Prostate gland (tissue), 2 donors: Measurements from ENCODE around the gene PRPF8. TPM values are rescaled to one million over a fixed set of nuclear protein-coding genes. Genes with fewer than 3 reads are reported as not detected.
"Not testable (repeated sequence)": the region's sequence is repeated elsewhere in the genome, so short reads cannot be mapped to it uniquely, and the experiment has no call there.

ENCODE experiments used
- DNase-seq: peaks from one replicate; pipeline ENCODE4 v3.0.0-alpha.2; 2019; ENCODE audit warnings: low spot score
- H3K27ac ChIP-seq, 2 donors: fragments of 200-600 bp; sonication (generic); 2 replicates each; pipeline ENCODE4 v1.5.1; 2017 to 2019
- H3K27me3 ChIP-seq: fragments of 200-600 bp; sonication (generic); replicated peaks from 2 replicates; pipeline ENCODE4 v1.5.1; 2019; ENCODE audit not compliant: insufficient read depth
- H3K36me3 ChIP-seq, 2 donors: fragments of 200-600 bp; sonication (generic); 1 replicate in 1 of 2; 2 replicates in 1 of 2; pipeline versions ENCODE4 v1.5.1 to v1.8.1; 2017 to 2019
- H3K4me1 ChIP-seq: fragments of 200-600 bp; sonication (generic); replicated peaks from 2 replicates; pipeline ENCODE4 v1.5.1; 2019
- H3K4me3 ChIP-seq, 2 donors: fragments of 200-600 bp; sonication (generic); 2 replicates each; pipeline ENCODE4 v1.5.1; 2017 to 2019
- H3K9me3 ChIP-seq: fragments of 200-600 bp; sonication (generic); 2 replicates; pipeline ENCODE4 v1.5.1; 2017
- POLR2A ChIP-seq: fragments of 450-650 bp; IDR thresholded peaks from one replicate; pipeline ENCODE4 v1.6.1; 2016; ENCODE audit warnings: antibody characterized with exemption, mild to moderate bottlenecking
- POLR2AphosphoS5 ChIP-seq: sonication (generic); formaldehyde crosslinking; IDR thresholded peaks from one replicate; pipeline ENCODE4 v1.6.1; 2017; ENCODE audit warnings: antibody characterized with exemption
- WGBS: methylation state at CpG from one replicate; pipeline ENCODE4 v1.1.5; 2018; 5-methylcytosine and 5-hydroxymethylcytosine counted together
- intact Hi-C: fragments of 100-400 bp; cut with DNase I; formaldehyde crosslinking; loops from one replicate; pipeline ENCODE4 v1.14.2; 2022
- total RNA-seq, 2 donors: library from RNA; depleted of rRNA; stranded (reverse); fragments of >200 nt; gene quantifications; one replicate each; pipeline ENCODE4 v1.1.0, GENCODE V29; 2016
- TF ChIP-seq, protein P1 (sequence below), 4 experiments: fragments of 200-600 bp in 2 of 4; fragments of 450-650 bp in 2 of 4; sonication (generic) in 2 of 4; IDR thresholded peaks; 1 replicate in 3 of 4; 2 replicates in 1 of 4; pipeline ENCODE4 v1.5.1; 2016 to 2019; ENCODE audit warnings: antibody characterized with exemption in 4 of 4, mild to moderate bottlenecking in 2 of 4, moderate library complexity in 2 of 4

Gene PRPF8
- total RNA-seq, 2 donors from 2014 or later = 235 to 321 TPM

DNA sequence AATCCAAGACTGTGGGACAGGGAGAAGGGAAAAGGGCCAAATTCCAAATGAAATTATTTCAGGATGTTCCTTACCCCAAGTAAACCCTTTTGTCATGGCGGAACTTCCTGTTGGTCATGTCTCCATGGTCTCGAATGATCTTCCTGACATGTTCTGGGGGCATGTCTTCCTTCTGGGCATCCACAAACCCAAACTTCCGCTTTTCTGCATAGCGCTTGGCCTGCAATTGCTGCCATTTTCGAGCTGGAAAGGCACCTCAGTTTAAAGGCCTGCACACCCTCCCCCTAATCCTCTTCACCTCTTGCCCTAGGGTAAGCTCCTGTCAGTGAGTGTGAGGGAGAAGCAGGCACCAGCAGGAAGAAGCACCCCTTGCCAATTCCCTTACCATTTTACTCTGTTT, 1.2 kb downstream of the PRPF8 start:
- TF ChIP-seq, protein P1, sequence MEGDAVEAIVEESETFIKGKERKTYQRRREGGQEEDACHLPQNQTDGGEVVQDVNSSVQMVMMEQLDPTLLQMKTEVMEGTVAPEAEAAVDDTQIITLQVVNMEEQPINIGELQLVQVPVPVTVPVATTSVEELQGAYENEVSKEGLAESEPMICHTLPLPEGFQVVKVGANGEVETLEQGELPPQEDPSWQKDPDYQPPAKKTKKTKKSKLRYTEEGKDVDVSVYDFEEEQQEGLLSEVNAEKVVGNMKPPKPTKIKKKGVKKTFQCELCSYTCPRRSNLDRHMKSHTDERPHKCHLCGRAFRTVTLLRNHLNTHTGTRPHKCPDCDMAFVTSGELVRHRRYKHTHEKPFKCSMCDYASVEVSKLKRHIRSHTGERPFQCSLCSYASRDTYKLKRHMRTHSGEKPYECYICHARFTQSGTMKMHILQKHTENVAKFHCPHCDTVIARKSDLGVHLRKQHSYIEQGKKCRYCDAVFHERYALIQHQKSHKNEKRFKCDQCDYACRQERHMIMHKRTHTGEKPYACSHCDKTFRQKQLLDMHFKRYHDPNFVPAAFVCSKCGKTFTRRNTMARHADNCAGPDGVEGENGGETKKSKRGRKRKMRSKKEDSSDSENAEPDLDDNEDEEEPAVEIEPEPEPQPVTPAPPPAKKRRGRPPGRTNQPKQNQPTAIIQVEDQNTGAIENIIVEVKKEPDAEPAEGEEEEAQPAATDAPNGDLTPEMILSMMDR (IDR thresholded peaks at IDR 0.05) = no peak
- no peak for TF ChIP-seq POLR2A
- TF ChIP-seq POLR2AphosphoS5 = no peak
- peak overlapping the region; percentile 92 to 97 for H3K27ac ChIP-seq
- no peaks in the 10 kb centered on the region for H3K9me3 ChIP-seq
- H3K4me1 ChIP-seq = peaks cover 6% of the 10 kb centered on the region
- 66% methylated on average over 5 of the region's 5 CpGs for WGBS
- H3K36me3 ChIP-seq = peaks cover 25 to 28% of the 10 kb centered on the region in 2 donors
- H3K27me3 ChIP-seq = no peaks in the 10 kb centered on the region
- H3K4me3 ChIP-seq = peak overlapping the region; percentile 88 to 93
- intact Hi-C loops = no loop called here
- no peak for DNase-seq

DNA sequence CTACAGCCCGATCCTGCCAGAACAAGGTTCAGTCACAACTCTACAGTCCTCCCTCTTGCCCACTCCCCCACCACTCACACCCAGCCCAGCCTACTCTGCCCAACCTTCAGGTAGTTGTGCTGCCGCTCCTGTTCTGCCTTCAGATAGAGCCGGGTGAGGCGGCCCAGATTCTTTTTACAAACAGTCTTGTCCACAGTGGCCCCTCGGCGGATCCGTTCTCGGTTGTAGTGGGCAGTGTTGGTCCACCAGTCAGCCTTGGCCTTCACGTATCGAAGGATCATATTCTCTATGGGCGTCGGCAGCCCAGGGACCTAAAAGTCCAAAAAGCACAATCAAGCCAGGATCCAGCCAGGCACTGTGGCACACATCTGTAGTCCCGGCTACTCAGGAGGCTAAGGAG, 8.3 kb downstream of the PRPF8 start:
- TF ChIP-seq, protein P1 (IDR thresholded peaks at IDR 0.05) = no peak
- TF ChIP-seq POLR2A = no peak
- TF ChIP-seq POLR2AphosphoS5 = no peak
- H3K36me3 ChIP-seq = peaks cover 72 to 78% of the 10 kb centered on the region in 2 donors
- intact Hi-C loops = no loop called here
- H3K4me3 ChIP-seq = no peak overlapping the region
- no peaks in the 10 kb centered on the region for H3K9me3 ChIP-seq
- DNase-seq = no peak
- no peaks in the 10 kb centered on the region for H3K4me1 ChIP-seq
- WGBS = 92% methylated on average over 13 of the region's 13 CpGs
- no peaks in the 10 kb centered on the region for H3K27me3 ChIP-seq
- no peak overlapping the region for H3K27ac ChIP-seq

DNA sequence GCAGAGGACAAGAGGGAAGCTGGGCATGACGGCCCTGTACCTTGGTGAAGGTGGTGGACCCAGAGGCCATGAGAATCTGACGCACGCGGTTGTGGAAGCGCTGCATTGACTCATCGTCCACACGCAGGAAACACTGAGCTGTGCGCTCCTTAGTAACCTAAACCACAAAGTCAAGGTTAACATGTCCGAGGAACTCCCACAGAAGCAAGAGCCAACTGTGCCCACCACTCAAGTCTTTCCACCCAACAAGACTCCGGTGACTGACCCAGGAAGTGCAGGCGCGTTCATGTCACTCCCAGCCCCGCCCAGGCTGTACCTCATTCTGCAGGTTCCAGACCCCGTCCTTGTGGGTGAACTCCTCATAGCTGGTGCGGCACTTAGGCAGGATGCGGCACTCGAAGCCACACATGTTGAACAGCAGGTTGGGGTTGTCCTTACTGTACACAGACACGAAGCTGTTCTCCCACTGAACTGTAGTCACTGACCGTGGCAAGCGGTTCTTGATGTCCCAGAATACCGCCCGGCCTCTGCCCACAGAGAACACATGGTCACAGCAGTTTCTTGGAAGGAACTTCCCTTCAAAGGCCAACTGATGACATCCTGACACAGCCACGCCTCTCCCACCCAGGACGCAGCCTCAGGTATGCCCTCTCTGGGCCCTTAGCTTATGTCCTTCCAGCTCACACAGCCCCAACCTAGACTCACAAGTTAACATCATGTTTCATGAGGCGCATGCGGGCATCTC, 11.5 kb downstream of the PRPF8 start:
- intact Hi-C loops = loop anchor here (5.0 kb wide), 1 partner anchor 39 kb away; the partner anchor contains the start of gene TLCD2
- H3K36me3 ChIP-seq = peaks cover 46 to 64% of the 10 kb centered on the region in 2 donors
- WGBS = 84% methylated on average over 26 of the region's 26 CpGs
- no peaks in the 10 kb centered on the region for H3K9me3 ChIP-seq
- TF ChIP-seq, protein P1 (IDR thresholded peaks at IDR 0.05) = no peak
- TF ChIP-seq POLR2AphosphoS5 = no peak
- TF ChIP-seq POLR2A = no peak
- H3K4me3 ChIP-seq = no peak overlapping the region
- no peaks in the 10 kb centered on the region for H3K4me1 ChIP-seq
- no peak for DNase-seq
- H3K27me3 ChIP-seq = no peaks in the 10 kb centered on the region
- H3K27ac ChIP-seq = no peak overlapping the region

DNA sequence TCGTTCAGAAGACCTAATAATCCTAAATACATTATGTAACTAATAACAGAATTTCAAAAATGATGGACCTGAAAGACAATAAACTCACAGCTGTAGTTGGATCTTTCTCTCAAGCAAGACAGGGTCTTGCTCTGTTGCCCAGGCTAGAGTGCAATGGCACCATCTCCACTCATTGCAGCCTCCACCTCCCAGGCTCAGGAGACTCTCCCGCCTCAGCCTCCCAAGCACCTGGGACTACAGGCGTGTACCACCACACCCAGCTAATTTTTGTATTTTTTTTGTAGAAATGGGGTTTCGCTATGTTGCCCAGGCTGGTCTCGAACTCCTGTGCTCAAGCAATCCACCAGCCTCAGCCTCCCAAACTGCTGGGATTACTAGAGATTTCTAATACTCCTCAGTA, 20.7 kb downstream of the PRPF8 start:
- intact Hi-C loops, H3K27ac ChIP-seq, H3K4me1 ChIP-seq, DNase-seq, H3K27me3 ChIP-seq, H3K4me3 ChIP-seq, H3K9me3 ChIP-seq: not testable (repeated sequence)
- WGBS = 93% methylated on average over 5 of the region's 5 CpGs
- peaks cover 27 to 38% of the 10 kb centered on the region in 2 donors for H3K36me3 ChIP-seq

DNA sequence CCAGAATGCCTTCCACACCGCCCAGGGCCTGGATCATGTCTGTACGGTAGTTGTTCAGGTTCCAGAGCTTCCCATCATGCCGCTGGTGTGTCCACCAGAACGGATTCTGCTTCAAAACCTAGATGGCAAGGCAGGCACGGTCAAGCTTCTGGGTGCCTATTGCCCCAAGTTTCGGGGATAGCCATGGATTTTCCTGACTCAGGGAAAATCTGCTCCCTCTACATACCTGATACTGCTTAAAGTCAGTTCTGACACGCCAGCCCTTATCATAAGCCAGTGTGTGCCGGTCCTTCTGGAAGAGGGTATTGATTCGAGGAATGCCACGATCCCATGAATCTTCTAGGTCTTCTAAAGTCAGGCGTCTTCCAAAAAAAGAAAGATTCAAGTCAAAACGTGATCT, 23.6 kb downstream of the PRPF8 start:
- peaks cover 47 to 65% of the 10 kb centered on the region in 2 donors for H3K36me3 ChIP-seq
- WGBS = 95% methylated on average over 12 of the region's 12 CpGs

More for the DNA sequence above, 23.6 kb downstream of the PRPF8 start:
- H3K27me3 ChIP-seq = no peaks in the 10 kb centered on the region
- intact Hi-C loops = no loop called here
- DNase-seq = no peak
- no peak for TF ChIP-seq POLR2AphosphoS5
- TF ChIP-seq POLR2A = no peak
- TF ChIP-seq, protein P1 (IDR thresholded peaks at IDR 0.05) = no peak
- H3K9me3 ChIP-seq = no peaks in the 10 kb centered on the region
- no peak overlapping the region for H3K27ac ChIP-seq
- H3K4me1 ChIP-seq = no peaks in the 10 kb centered on the region
- no peak overlapping the region for H3K4me3 ChIP-seq
